CD8-positive, alpha-beta memory T cell (primary cell): ENCODE data around the gene GLT1D1. TPM values are rescaled to one million over a fixed set of nuclear protein-coding genes. Genes with fewer than 3 reads are reported as not detected.

ENCODE experiments used
- CTCF ChIA-PET: fragments of 350-600 bp; sonication (Branson Sonifier 250); formaldehyde crosslinking; loops from one replicate; lab custom pipeline; 2021; ENCODE audit warnings: antibody characterized with exemption; lab: Charles Lee
- POLR2A ChIA-PET: fragments of 350-600 bp; sonication (Branson Sonifier 250); formaldehyde crosslinking; loops from one replicate; lab custom pipeline; 2021; ENCODE audit warnings: antibody characterized with exemption; lab: Charles Lee
- DNase-seq, 5 donors: peaks; one replicate each; pipeline versions ENCODE4 v3.0.0 to v3.0.0-alpha.2; 2020 to 2022; ENCODE audit warnings: mixed read lengths in 1 of 5
- H3K27ac ChIP-seq: one replicate; pipeline ENCODE4 v1.7.0; 2013; ENCODE audit warnings: low read depth, mild to moderate bottlenecking, low read length, moderate library complexity
- H3K27me3 ChIP-seq: 2 replicates; pipeline ENCODE4 v1.7.0; 2013; ENCODE audit warnings: low read length, mild to moderate bottlenecking; ENCODE audit not compliant: insufficient read depth, poor library complexity, severe bottlenecking
- H3K36me3 ChIP-seq: 2 replicates; pipeline ENCODE4 v1.7.0; 2013; ENCODE audit warnings: mild to moderate bottlenecking, low read length, moderate library complexity; ENCODE audit not compliant: insufficient read depth
- H3K4me1 ChIP-seq: 2 replicates; pipeline ENCODE4 v1.7.0; 2013; ENCODE audit warnings: mild to moderate bottlenecking, low read length, moderate library complexity; ENCODE audit not compliant: insufficient read depth
- H3K4me3 ChIP-seq: 2 replicates; pipeline ENCODE4 v1.7.0; 2013; ENCODE audit warnings: mild to moderate bottlenecking, low read length
- H3K9me3 ChIP-seq: 2 replicates; pipeline ENCODE4 v1.7.0; 2013; ENCODE audit warnings: mild to moderate bottlenecking, low read length
- H3K27ac Mint-ChIP-seq, 8 donors: one replicate each; pipeline ENCODE4 v1.8.0; 2020 to 2021; ENCODE audit warnings: mixed read lengths in 8 of 8, mild to moderate bottlenecking in 6 of 8, inconsistent platforms in 3 of 8, moderate library complexity in 3 of 8
- H3K27me3 Mint-ChIP-seq, 2 donors: one replicate each; pipeline ENCODE4 v1.8.0; 2020 to 2021; ENCODE audit warnings: mixed read lengths in 2 of 2, mild to moderate bottlenecking in 1 of 2, moderate library complexity in 1 of 2
- H3K36me3 Mint-ChIP-seq, 3 donors: one replicate each; pipeline ENCODE4 v1.8.0; 2020 to 2021; ENCODE audit warnings: mixed read lengths in 3 of 3, inconsistent platforms in 1 of 3, mild to moderate bottlenecking in 1 of 3
- H3K4me1 Mint-ChIP-seq, 3 donors: one replicate each; pipeline ENCODE4 v1.8.0; 2020 to 2021; ENCODE audit warnings: mixed read lengths in 3 of 3, inconsistent platforms in 1 of 3, mild to moderate bottlenecking in 1 of 3
- H3K4me3 Mint-ChIP-seq, 7 donors: one replicate each; pipeline ENCODE4 v1.8.0; 2020 to 2021; ENCODE audit warnings: mixed read lengths in 7 of 7, mild to moderate bottlenecking in 6 of 7, moderate library complexity in 4 of 7, inconsistent platforms in 2 of 7
- H3K9me3 Mint-ChIP-seq, 5 donors: one replicate each; pipeline ENCODE4 v1.8.0; 2020 to 2022; ENCODE audit warnings: mixed read lengths in 5 of 5, mild to moderate bottlenecking in 3 of 5, moderate library complexity in 2 of 5, inconsistent platforms in 1 of 5
- polyA plus RNA-seq: library from polyadenylated mRNA; unstranded; fragments of 300-500 nt; fragmentation: Illumina TruSeq; gene quantifications from one replicate; pipeline ENCODE4 v1.2.3, GENCODE V29; 2021
- total RNA-seq, 2 experiments: library from RNA; stranded (reverse); gene quantifications; one replicate each; pipeline ENCODE4 v1.2.3, GENCODE V29; 2021

GLT1D1 gene
- total and polyA plus RNA-seq, 3 experiments from 2014 or later: 0.22 to 0.24 (median 0.24) TPM

GRCh38 chr12:128911861-128912260, 58.6 kb downstream of the GLT1D1 start:
- no peak overlapping the region for H3K4me3 Mint-ChIP-seq
- ChIA-PET POLR2A (no interaction called here), CTCF (no interaction called here)
- H3K36me3 Mint-ChIP-seq: peaks cover 0 to 2% (median 0%) of the 10 kb centered on the region in 3 donors
- H3K27ac ChIP-seq: no peak overlapping the region
- H3K27me3 Mint-ChIP-seq: peaks cover 6% of the 10 kb centered on the region in 2 donors
- H3K9me3 Mint-ChIP-seq: no peaks in the 10 kb centered on the region
- H3K27ac Mint-ChIP-seq: no peak overlapping the region
- H3K9me3 ChIP-seq: no peaks in the 10 kb centered on the region
- no peaks in the 10 kb centered on the region for H3K27me3 ChIP-seq
- no peaks in the 10 kb centered on the region for H3K36me3 ChIP-seq
- no peaks in the 10 kb centered on the region for H3K4me1 ChIP-seq
- no peak for DNase-seq
- H3K4me3 ChIP-seq: no peak overlapping the region
- H3K4me1 Mint-ChIP-seq: peaks cover 5% of the 10 kb centered on the region in 3 donors

GRCh38 chr12:128914908-128915563, 61.8 kb downstream of the GLT1D1 start:
- Mint-ChIP-seq H3K4me3 (peak overlapping the region in 1 of 7 donors; percentile 48), H3K4me1 (peaks cover 5% of the 10 kb centered on the region in 3 donors), H3K36me3 (peaks cover 0 to 2% (median 0%) of the 10 kb centered on the region in 3 donors), H3K27ac (peak overlapping the region in 4 of 8 donors; percentile 36 to 72 (median 56)), H3K27me3 (peaks cover 3 to 13% of the 10 kb centered on the region in 2 donors), H3K9me3 (no peaks in the 10 kb centered on the region)
- Histone ChIP-seq H3K27ac (no peak overlapping the region), H3K9me3 (no peaks in the 10 kb centered on the region), H3K36me3 (no peaks in the 10 kb centered on the region), H3K4me1 (no peaks in the 10 kb centered on the region), H3K4me3 (no peak overlapping the region), H3K27me3 (no peaks in the 10 kb centered on the region)
- ChIA-PET POLR2A (no interaction called here), CTCF (no interaction called here)
- peak in 2 of 5 donors; percentile 46 to 48 for DNase-seq

GRCh38 chr12:128916425-128916824, 63.1 kb downstream of the GLT1D1 start:
- no peaks in the 10 kb centered on the region for H3K9me3 Mint-ChIP-seq
- H3K4me3 ChIP-seq: no peak overlapping the region
- H3K9me3 ChIP-seq: no peaks in the 10 kb centered on the region
- peaks cover 7 to 10% of the 10 kb centered on the region in 2 donors for H3K27me3 Mint-ChIP-seq
- no peaks in the 10 kb centered on the region for H3K27me3 ChIP-seq
- DNase-seq: no peak
- POLR2A ChIA-PET: no interaction called here
- H3K27ac Mint-ChIP-seq: no peak overlapping the region
- H3K36me3 ChIP-seq: no peaks in the 10 kb centered on the region
- no peak overlapping the region for H3K27ac ChIP-seq
- H3K4me1 Mint-ChIP-seq: peaks cover 5% of the 10 kb centered on the region in 3 donors
- H3K4me3 Mint-ChIP-seq: no peak overlapping the region
- H3K36me3 Mint-ChIP-seq: peaks cover 0 to 2% (median 0%) of the 10 kb centered on the region in 3 donors
- CTCF ChIA-PET: no interaction called here
- no peaks in the 10 kb centered on the region for H3K4me1 ChIP-seq

- H3K27ac ChIP-seq: no peak overlapping the region
- DNase-seq: no peak
- H3K27me3 ChIP-seq: no peaks in the 10 kb centered on the region
- Mint-ChIP-seq H3K27me3 (peaks cover 7 to 19% of the 10 kb centered on the region in 2 donors), H3K36me3 (peaks cover 0 to 2% (median 0%) of the 10 kb centered on the region in 3 donors), H3K27ac (no peak overlapping the region), H3K9me3 (no peaks in the 10 kb centered on the region), H3K4me3 (no peak overlapping the region), H3K4me1 (peaks cover 5% of the 10 kb centered on the region in 3 donors)
- H3K9me3 ChIP-seq: no peaks in the 10 kb centered on the region
- ChIA-PET POLR2A (no interaction called here), CTCF (no interaction called here)
- no peak overlapping the region for H3K4me3 ChIP-seq
- no peaks in the 10 kb centered on the region for H3K36me3 ChIP-seq
- H3K4me1 ChIP-seq: no peaks in the 10 kb centered on the region
These were observed 65.4 kb downstream of the GLT1D1 start for GRCh38 chr12:128918481-128919260.

GRCh38 chr12:128920468-128920867, 67.2 kb downstream of the GLT1D1 start:
- no peaks in the 10 kb centered on the region for H3K4me1 Mint-ChIP-seq
- POLR2A ChIA-PET: no interaction called here
- H3K27ac Mint-ChIP-seq: no peak overlapping the region
- Histone ChIP-seq H3K27me3 (no peaks in the 10 kb centered on the region), H3K4me3 (no peak overlapping the region), H3K9me3 (no peaks in the 10 kb centered on the region), H3K36me3 (no peaks in the 10 kb centered on the region), H3K4me1 (no peaks in the 10 kb centered on the region), H3K27ac (no peak overlapping the region)
- H3K27me3 Mint-ChIP-seq: peaks cover 7 to 17% of the 10 kb centered on the region in 2 donors
- no peak for DNase-seq
- H3K9me3 Mint-ChIP-seq: no peaks in the 10 kb centered on the region
- no peak overlapping the region for H3K4me3 Mint-ChIP-seq
- CTCF ChIA-PET: no interaction called here
- peaks cover 0 to 2% (median 0%) of the 10 kb centered on the region in 3 donors for H3K36me3 Mint-ChIP-seq

- peaks cover 0 to 5% (median 0%) of the 10 kb centered on the region in 3 donors for H3K4me1 Mint-ChIP-seq
- no peaks in the 10 kb centered on the region for H3K36me3 ChIP-seq
These were observed 75.1 kb downstream of the GLT1D1 start for GRCh38 chr12:128928361-128928760.

GRCh38 chr12:128929057-128929456, 75.8 kb downstream of the GLT1D1 start:
- CTCF ChIA-PET: no interaction called here
- peaks cover 0 to 3% of the 10 kb centered on the region in 2 donors for H3K27me3 Mint-ChIP-seq
- POLR2A ChIA-PET: no interaction called here

More at GRCh38 chr12:128928361-128928760, 75.1 kb downstream of the GLT1D1 start:
- H3K4me3 Mint-ChIP-seq: no peak overlapping the region
- no peaks in the 10 kb centered on the region for H3K9me3 ChIP-seq
- H3K9me3 Mint-ChIP-seq: no peaks in the 10 kb centered on the region
- DNase-seq: no peak
- no peaks in the 10 kb centered on the region for H3K4me1 ChIP-seq
- no peak overlapping the region for H3K27ac Mint-ChIP-seq
- peaks cover 0 to 3% of the 10 kb centered on the region in 2 donors for H3K27me3 Mint-ChIP-seq
- H3K27me3 ChIP-seq: no peaks in the 10 kb centered on the region
- no peak overlapping the region for H3K27ac ChIP-seq
- H3K36me3 Mint-ChIP-seq: no peaks in the 10 kb centered on the region
- ChIA-PET CTCF (no interaction called here), POLR2A (no interaction called here)
- H3K4me3 ChIP-seq: no peak overlapping the region

GRCh38 chr12:128930606-128931005, 77.3 kb downstream of the GLT1D1 start:
- H3K4me3 Mint-ChIP-seq: no peak overlapping the region
- H3K36me3 ChIP-seq: no peaks in the 10 kb centered on the region

More at GRCh38 chr12:128929057-128929456, 75.8 kb downstream of the GLT1D1 start:
- no peaks in the 10 kb centered on the region for H3K4me1 ChIP-seq
- Mint-ChIP-seq H3K27ac (peak overlapping the region in 1 of 8 donors; percentile 62), H3K4me3 (no peak overlapping the region), H3K36me3 (no peaks in the 10 kb centered on the region), H3K4me1 (peaks cover 0 to 5% (median 0%) of the 10 kb centered on the region in 3 donors), H3K9me3 (no peaks in the 10 kb centered on the region)
- H3K9me3 ChIP-seq: no peaks in the 10 kb centered on the region
- H3K27me3 ChIP-seq: no peaks in the 10 kb centered on the region
- no peak overlapping the region for H3K4me3 ChIP-seq
- no peaks in the 10 kb centered on the region for H3K36me3 ChIP-seq
- no peak for DNase-seq
- H3K27ac ChIP-seq: no peak overlapping the region

More at GRCh38 chr12:128930606-128931005, 77.3 kb downstream of the GLT1D1 start:
- Mint-ChIP-seq H3K4me1 (peaks cover 0 to 5% (median 0%) of the 10 kb centered on the region in 3 donors), H3K9me3 (no peaks in the 10 kb centered on the region), H3K36me3 (no peaks in the 10 kb centered on the region), H3K27me3 (peaks cover 0 to 3% of the 10 kb centered on the region in 2 donors), H3K27ac (no peak overlapping the region)
- no peaks in the 10 kb centered on the region for H3K9me3 ChIP-seq
- ChIA-PET CTCF (no interaction called here), POLR2A (no interaction called here)
- H3K4me3 ChIP-seq: no peak overlapping the region
- DNase-seq: no peak
- no peaks in the 10 kb centered on the region for H3K4me1 ChIP-seq
- H3K27me3 ChIP-seq: no peaks in the 10 kb centered on the region
- no peak overlapping the region for H3K27ac ChIP-seq
